Neutrophil (primary cell): ENCODE results near the gene PI3.
A peak's percentile ranks its signal among the peaks of the same experiment; 100 is the strongest.

Experiments used
- H3K27ac ChIP-seq: fragments of 200-600 bp; sonication (generic); 2 replicates; pipeline ENCODE4 v1.5.1; 2016; ENCODE audit warnings: mild to moderate bottlenecking, moderate library complexity
- H3K27me3 ChIP-seq: fragments of 200-600 bp; sonication (generic); 2 replicates; pipeline ENCODE4 v1.6.0; 2016; ENCODE audit warnings: mild to moderate bottlenecking
- H3K36me3 ChIP-seq: fragments of 200-600 bp; sonication (generic); 2 replicates; pipeline ENCODE4 v1.5.1; 2017
- H3K4me1 ChIP-seq, 2 experiments: fragments of 200-600 bp in 1 of 2; sonication (generic) in 1 of 2; 1 replicate in 1 of 2; 2 replicates in 1 of 2; pipeline versions ENCODE4 v1.5.1 to v1.6.1; 2013 to 2016; ENCODE audit warnings: low read depth in 1 of 2, low read length in 1 of 2, mild to moderate bottlenecking in 1 of 2, moderate library complexity in 1 of 2; ENCODE audit not compliant: control insufficient read depth in 1 of 2, insufficient read depth in 1 of 2
- H3K4me3 ChIP-seq, 2 experiments: fragments of 200-600 bp in 1 of 2; sonication (generic) in 1 of 2; 1 replicate in 1 of 2; 2 replicates in 1 of 2; pipeline ENCODE4 v1.5.1; 2013 to 2016; ENCODE audit warnings: low read depth in 1 of 2, low read length in 1 of 2, mild to moderate bottlenecking in 1 of 2, moderate library complexity in 1 of 2
- H3K9me3 ChIP-seq: fragments of 200-600 bp; sonication (generic); 2 replicates; pipeline ENCODE4 v1.5.1; 2016
- TF ChIP-seq, protein P1 (sequence below): fragments of 200-600 bp; sonication (generic); IDR thresholded peaks from 2 replicates; pipeline ENCODE4 v1.5.1; 2016; ENCODE audit warnings: antibody characterized with exemption

The PI3 gene

DNA sequence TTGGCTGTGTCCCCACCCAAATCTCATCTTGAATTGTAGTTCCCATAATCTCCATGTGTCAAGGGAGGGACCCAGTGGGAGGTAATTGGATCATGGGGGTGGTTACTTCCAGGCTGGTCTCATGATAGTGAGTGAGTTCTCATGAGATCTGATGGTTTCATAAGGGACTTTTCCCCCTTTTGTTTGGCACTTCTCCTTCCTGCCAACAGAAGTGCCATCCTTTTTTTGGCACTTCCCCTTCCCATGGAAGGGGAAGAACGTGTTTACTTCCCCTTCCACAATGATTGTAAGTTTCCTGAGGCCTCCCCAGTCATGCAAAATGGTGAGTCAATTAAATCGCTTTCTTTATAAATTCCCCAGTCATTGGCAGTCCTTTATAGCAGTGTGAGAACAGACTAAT, 18.0 kb upstream of the PI3 start:
- Histone ChIP-seq H3K27me3 (no peaks in the 10 kb centered on the region), H3K9me3 (no peaks in the 10 kb centered on the region), H3K27ac (peak overlapping the region; percentile 92)

DNA sequence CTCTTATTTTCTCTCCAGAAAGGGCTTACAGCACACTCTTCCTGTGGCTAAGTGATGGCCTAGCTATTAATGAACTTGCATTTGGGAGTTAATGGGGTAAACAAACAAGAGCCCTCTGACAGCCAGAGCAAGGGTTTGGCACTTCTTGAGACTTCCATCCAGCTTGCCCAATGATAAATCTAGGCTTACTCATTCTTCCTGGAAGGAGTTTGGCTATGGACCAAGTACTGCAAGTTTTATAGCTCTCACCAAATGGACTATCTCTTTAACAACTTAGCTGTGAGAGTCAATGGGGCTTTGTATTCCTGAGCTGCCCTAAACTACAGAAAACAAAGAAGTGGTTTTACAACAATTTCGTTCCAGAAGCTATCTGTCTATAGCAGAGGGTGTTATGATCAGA, 16.7 kb upstream of the PI3 start:
- H3K4me1 ChIP-seq: peaks cover 29 to 47% of the 10 kb centered on the region in 2 experiments
- no peak overlapping the region for H3K4me3 ChIP-seq
- peak overlapping the region; percentile 92 for H3K27ac ChIP-seq
- H3K27me3 ChIP-seq: no peaks in the 10 kb centered on the region
- H3K9me3 ChIP-seq: no peaks in the 10 kb centered on the region
- TF ChIP-seq, protein P1, sequence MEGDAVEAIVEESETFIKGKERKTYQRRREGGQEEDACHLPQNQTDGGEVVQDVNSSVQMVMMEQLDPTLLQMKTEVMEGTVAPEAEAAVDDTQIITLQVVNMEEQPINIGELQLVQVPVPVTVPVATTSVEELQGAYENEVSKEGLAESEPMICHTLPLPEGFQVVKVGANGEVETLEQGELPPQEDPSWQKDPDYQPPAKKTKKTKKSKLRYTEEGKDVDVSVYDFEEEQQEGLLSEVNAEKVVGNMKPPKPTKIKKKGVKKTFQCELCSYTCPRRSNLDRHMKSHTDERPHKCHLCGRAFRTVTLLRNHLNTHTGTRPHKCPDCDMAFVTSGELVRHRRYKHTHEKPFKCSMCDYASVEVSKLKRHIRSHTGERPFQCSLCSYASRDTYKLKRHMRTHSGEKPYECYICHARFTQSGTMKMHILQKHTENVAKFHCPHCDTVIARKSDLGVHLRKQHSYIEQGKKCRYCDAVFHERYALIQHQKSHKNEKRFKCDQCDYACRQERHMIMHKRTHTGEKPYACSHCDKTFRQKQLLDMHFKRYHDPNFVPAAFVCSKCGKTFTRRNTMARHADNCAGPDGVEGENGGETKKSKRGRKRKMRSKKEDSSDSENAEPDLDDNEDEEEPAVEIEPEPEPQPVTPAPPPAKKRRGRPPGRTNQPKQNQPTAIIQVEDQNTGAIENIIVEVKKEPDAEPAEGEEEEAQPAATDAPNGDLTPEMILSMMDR: no peak
- H3K36me3 ChIP-seq: no peaks in the 10 kb centered on the region

More for the DNA sequence above, 18.0 kb upstream of the PI3 start:
- TF ChIP-seq, protein P1: no peak
- H3K4me1 ChIP-seq: peaks cover 29 to 47% of the 10 kb centered on the region in 2 experiments
- H3K36me3 ChIP-seq: no peaks in the 10 kb centered on the region
- no peak overlapping the region for H3K4me3 ChIP-seq

DNA sequence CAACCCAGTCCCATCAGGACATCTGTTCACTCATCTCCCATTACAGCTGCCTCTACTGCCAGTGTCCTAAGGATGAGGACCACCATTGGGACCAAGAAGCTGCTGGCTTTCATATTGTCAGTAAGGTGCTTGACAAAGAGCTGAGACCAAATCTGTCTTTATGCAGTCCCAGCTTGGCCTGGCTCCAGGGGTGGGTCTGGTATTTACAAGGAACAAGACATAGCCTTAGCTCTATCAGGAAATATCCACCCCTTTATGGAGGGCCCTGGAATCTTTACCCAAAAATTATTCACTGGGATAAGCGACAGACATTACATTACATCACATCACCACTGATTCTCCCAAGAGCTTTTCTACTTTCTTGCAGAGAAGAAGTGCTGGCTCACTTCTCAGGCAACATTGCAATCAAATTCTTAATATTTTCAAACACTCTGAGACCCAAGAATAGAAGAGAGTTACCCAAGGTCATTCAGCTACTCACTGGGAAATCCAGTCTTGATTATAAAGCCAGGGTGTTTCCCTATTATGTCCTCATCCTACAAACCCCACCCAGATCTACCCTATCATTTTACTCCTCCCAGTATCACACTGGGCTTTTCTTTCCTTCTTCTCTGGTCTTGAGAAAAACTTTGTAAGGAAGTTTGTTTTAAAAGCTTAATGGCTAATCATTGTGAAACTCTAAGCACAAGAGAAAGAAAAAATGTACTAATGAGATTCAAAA, 11.5 kb upstream of the PI3 start:
- Histone ChIP-seq H3K27me3 (peaks cover 18% of the 10 kb centered on the region), H3K27ac (no peak overlapping the region), H3K4me3 (no peak overlapping the region), H3K36me3 (no peaks in the 10 kb centered on the region), H3K9me3 (no peaks in the 10 kb centered on the region), H3K4me1 (no peaks in the 10 kb centered on the region)
- TF ChIP-seq, protein P1: no peak

DNA sequence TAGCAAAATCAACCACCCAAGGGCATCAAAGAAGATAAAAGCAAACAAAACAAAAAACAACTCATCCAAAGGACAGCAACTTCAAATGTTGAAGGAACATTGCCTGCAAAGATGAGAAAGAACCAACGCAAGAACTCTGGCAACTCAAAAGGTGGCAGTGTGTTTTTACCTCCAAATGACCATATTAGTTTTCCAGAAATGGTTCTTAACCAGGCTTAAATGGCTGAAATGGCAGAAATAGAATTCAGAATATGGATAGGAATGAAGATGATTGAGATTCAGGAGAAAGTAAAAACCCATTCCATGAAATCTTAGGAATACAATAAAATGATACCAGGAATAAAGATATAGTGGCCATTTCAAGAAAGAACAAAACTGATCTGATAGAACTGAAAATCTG, 9.8 kb upstream of the PI3 start:
- H3K27ac ChIP-seq: no peak overlapping the region
- H3K4me1 ChIP-seq: no peaks in the 10 kb centered on the region
- no peaks in the 10 kb centered on the region for H3K9me3 ChIP-seq
- H3K36me3 ChIP-seq: no peaks in the 10 kb centered on the region
- H3K4me3 ChIP-seq: no peak overlapping the region
- H3K27me3 ChIP-seq: peaks cover 18% of the 10 kb centered on the region
- TF ChIP-seq, protein P1: no peak

DNA sequence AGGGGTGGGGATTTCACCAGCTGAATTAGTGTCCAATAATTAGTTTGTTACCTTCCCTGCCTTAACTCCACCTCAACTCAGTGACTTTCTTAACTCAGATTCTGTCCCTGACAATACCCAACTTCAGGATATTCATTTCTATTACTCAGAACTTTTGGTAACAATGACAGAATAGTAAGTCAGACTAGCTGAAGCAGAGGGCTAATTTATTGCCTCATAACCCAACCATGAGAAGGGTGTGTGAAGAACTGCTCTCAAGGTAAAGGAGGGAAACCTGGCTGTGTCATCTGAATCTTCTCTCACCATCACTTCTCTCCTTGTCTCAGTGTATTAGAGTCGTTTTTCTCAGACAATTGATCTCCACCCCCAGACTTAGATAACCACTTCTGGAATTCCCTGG, 1.2 kb upstream of the PI3 start:
- no peaks in the 10 kb centered on the region for H3K36me3 ChIP-seq
- TF ChIP-seq, protein P1: no peak
- no peaks in the 10 kb centered on the region for H3K9me3 ChIP-seq
- H3K4me1 ChIP-seq: peaks cover 54 to 55% of the 10 kb centered on the region in 2 experiments
- H3K27ac ChIP-seq: peak overlapping the region; percentile 99
- H3K27me3 ChIP-seq: no peaks in the 10 kb centered on the region
- no peak overlapping the region for H3K4me3 ChIP-seq
